HFF-Myc (cell line): Measurements from ENCODE around the gene TMEM184A.

Source experiments
- DNase-seq: peaks from one replicate; pipeline ENCODE4 v3.0.0-alpha.2; 2011; ENCODE audit warnings: low read depth; ENCODE audit errors: extremely low read depth
- H3K4me3 ChIP-seq: replicated peaks from 2 replicates; pipeline ENCODE4 v1.5.1; 2011; ENCODE audit warnings: low read depth, mild to moderate bottlenecking, control low read depth, low read length
- CTCF ChIP-seq: IDR thresholded peaks from 2 replicates; pipeline ENCODE4 v1.5.1; 2012; ENCODE audit warnings: mild to moderate bottlenecking, low read depth, low read length, control low read depth; ENCODE audit errors: missing control alignments

The TMEM184A gene

GRCh38 chr7:1503816-1504775 lies 51.9 kb downstream of the TMEM184A start, which contains the start of gene INTS1:
Gene INTS1, minus strand, starts transcription at chr7:1504389. Its CDS starts 429 bp downstream, at chr7:1503960.
- peak; percentile 60 for TF ChIP-seq CTCF
- H3K4me3 ChIP-seq: peak within 1 kb of the TSS; percentile 92
- peak; percentile 45 for DNase-seq

- no peak for TF ChIP-seq CTCF
- no peak for DNase-seq
- peak overlapping the region; percentile 92 for H3K4me3 ChIP-seq
These were observed 52.6 kb downstream of the TMEM184A start for GRCh38 chr7:1503390-1503789.

- H3K4me3 ChIP-seq: peak overlapping the region; percentile 92
- no peak for DNase-seq
- no peak for TF ChIP-seq CTCF
These were observed 53.2 kb downstream of the TMEM184A start for GRCh38 chr7:1502845-1503244.

GRCh38 chr7:1501487-1502270 lies 54.3 kb downstream of the TMEM184A start:
- no peak for TF ChIP-seq CTCF
- H3K4me3 ChIP-seq: no peak overlapping the region
- no peak for DNase-seq

GRCh38 chr7:1500064-1500807 lies 55.8 kb downstream of the TMEM184A start:
- no peak overlapping the region for H3K4me3 ChIP-seq
- TF ChIP-seq CTCF: no peak
- DNase-seq: no peak

GRCh38 chr7:1499367-1500029 lies 56.5 kb downstream of the TMEM184A start:
- no peak for DNase-seq
- H3K4me3 ChIP-seq: no peak overlapping the region
- TF ChIP-seq CTCF: no peak
